ENCODE data around the gene AIM2. TPM values are rescaled to one million over a fixed set of nuclear protein-coding genes. Genes with fewer than 3 reads are reported as not detected.

Gene AIM2
- polyA plus RNA-seq, 1 of the 3 experiments (the other 2 are of a cell fraction): 1.1 TPM

GRCh38 chr1:159015440-159015909 is 61.1 kb downstream of the AIM2 start:
- peaks cover 58% of the 10 kb centered on the region for H3K79me2 ChIP-seq (ENCODE audit: insufficient read depth)

More at GRCh38 chr1:159015440-159015909, 61.1 kb downstream of the AIM2 start:
- Histone ChIP-seq H3K36me3 (replicated peaks in 1 of 2; ENCODE audit: control insufficient read depth in 1 of 2, insufficient read depth in 2 of 2, low read length in 1 of 2) (peaks cover 45 to 52% of the 10 kb centered on the region in 2 experiments), H3K4me1 (ENCODE audit: control insufficient read depth in 1 of 2, insufficient read depth in 2 of 2, low read depth in 1 of 2, low read length in 1 of 2) (peaks cover 0 to 5% of the 10 kb centered on the region in 2 experiments; a peak in 3 of 4 replicates), H3K9ac (no peak overlapping the region; the same call in 1 of the 2 replicates), H3K9me2 (no peaks in the 10 kb centered on the region), H2AFZ (ENCODE audit: low read depth) (0 out of 2 replicates have a peak overlapping the region, but pooled peaks have one; percentile 33), H3K4me2 (peak overlapping the region; percentile 32; the same call in 1 of the 2 replicates), H3F3A (replicated peaks; ENCODE audit: insufficient read depth) (peaks cover 14% of the 10 kb centered on the region), H4K20me1 (ENCODE audit: insufficient read depth) (no peaks in the 10 kb centered on the region), H3K4me3 (ENCODE audit: low read depth in 2 of 2, low read length in 1 of 2) (no peak overlapping the region), H3K9me3 (no peaks in the 10 kb centered on the region), H3K27me3 (ENCODE audit: insufficient read depth) (no peaks in the 10 kb centered on the region), H3K27ac (ENCODE audit: low read depth in 2 of 2, low read length in 1 of 2) (peak overlapping the region; percentile 62 to 74; a peak in 3 of 4 replicates)
- POLR2A ChIA-PET: no interaction called here
- CTCF ChIA-PET: no interaction called here
- no peak for DNase-seq
- 10% methylated on average over 4 of the region's 4 CpGs for WGBS (ENCODE audit: low lambda C conversion rate)
- no peak for TF ChIP-seq SMC3 (IDR thresholded peaks at IDR 0.05; ENCODE audit: low read depth, low read length)
- peak; percentile 67; the same call in 1 of the 2 replicates for TF ChIP-seq TCF12 (IDR thresholded peaks at IDR 0.05)
- TF ChIP-seq, protein P1, sequence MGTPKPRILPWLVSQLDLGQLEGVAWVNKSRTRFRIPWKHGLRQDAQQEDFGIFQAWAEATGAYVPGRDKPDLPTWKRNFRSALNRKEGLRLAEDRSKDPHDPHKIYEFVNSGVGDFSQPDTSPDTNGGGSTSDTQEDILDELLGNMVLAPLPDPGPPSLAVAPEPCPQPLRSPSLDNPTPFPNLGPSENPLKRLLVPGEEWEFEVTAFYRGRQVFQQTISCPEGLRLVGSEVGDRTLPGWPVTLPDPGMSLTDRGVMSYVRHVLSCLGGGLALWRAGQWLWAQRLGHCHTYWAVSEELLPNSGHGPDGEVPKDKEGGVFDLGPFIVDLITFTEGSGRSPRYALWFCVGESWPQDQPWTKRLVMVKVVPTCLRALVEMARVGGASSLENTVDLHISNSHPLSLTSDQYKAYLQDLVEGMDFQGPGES (IDR thresholded peaks at IDR 0.05; ENCODE audit: low read depth, low read length): no peak
- TF ChIP-seq, protein P2, sequence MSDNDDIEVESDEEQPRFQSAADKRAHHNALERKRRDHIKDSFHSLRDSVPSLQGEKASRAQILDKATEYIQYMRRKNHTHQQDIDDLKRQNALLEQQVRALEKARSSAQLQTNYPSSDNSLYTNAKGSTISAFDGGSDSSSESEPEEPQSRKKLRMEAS (IDR thresholded peaks at IDR 0.05; ENCODE audit: low read depth): peak; percentile 100
- TF ChIP-seq FOXM1 (IDR thresholded peaks at IDR 0.05; ENCODE audit: low read depth): no peak
- TF ChIP-seq JUND (IDR thresholded peaks at IDR 0.05): peak; percentile 69
- TF ChIP-seq MEF2A (IDR thresholded peaks at IDR 0.05; ENCODE audit: borderline replicate concordance, low read depth): no peak
- no peak for TF ChIP-seq NFIC (IDR thresholded peaks at IDR 0.05; ENCODE audit: borderline replicate concordance)
- peak; percentile 66 for TF ChIP-seq GABPA (IDR thresholded peaks at IDR 0.05; ENCODE audit: low read depth)
- peak; percentile 76 for TF ChIP-seq USF1 (IDR thresholded peaks at IDR 0.05; ENCODE audit: borderline replicate concordance, low read depth)
- TF ChIP-seq ZBTB33 (IDR thresholded peaks at IDR 0.05; ENCODE audit: borderline replicate concordance, low read depth): peak; percentile 27; the same call in 1 of the 2 replicates
- TF ChIP-seq FOSL2 (IDR thresholded peaks at IDR 0.05; ENCODE audit: borderline replicate concordance, low read depth): peak; percentile 72; the same call in 1 of the 2 replicates
- peak; percentile 63; the same call in 1 of the 2 replicates for TF ChIP-seq POLR2AphosphoS5 (IDR thresholded peaks at IDR 0.05; ENCODE audit: low read depth, low read length)
- TF ChIP-seq PBX3 (IDR thresholded peaks at IDR 0.05): no peak
- peak in 1 of 2 experiments; percentile 11; a peak in 1 of 4 replicates for TF ChIP-seq EP300 (IDR thresholded peaks at IDR 0.05; ENCODE audit: borderline replicate concordance in 1 of 2, low read depth in 1 of 2, low read length in 1 of 2)
- TF ChIP-seq ELF1 (IDR thresholded peaks at IDR 0.05): peak; percentile 76

All from SK-N-SH (cell line).